Spleen (tissue), 11 donors: ENCODE data around the gene KLHL30. TPM values are rescaled to one million over a fixed set of nuclear protein-coding genes. Genes with fewer than 3 reads are reported as not detected.

ENCODE experiments used
- DNase-seq: peaks from one replicate; pipeline ENCODE4 v3.0.0-alpha.2; 2020
- H3K27ac ChIP-seq, 8 donors: fragments of 200-600 bp; sonication (generic) in 7 of 8; 1 replicate in 4 of 8; 2 replicates in 4 of 8; pipeline versions ENCODE4 v1.5.0 to v1.8.0; 2016 to 2021; ENCODE audit warnings: inconsistent platforms in 4 of 8, mild to moderate bottlenecking in 4 of 8, moderate library complexity in 1 of 8
- H3K27me3 ChIP-seq, 7 donors: fragments of 200-600 bp; sonication (generic) in 6 of 7; replicated peaks in 1 of 7; 1 replicate in 4 of 7; 2 replicates in 3 of 7; pipeline versions ENCODE4 v1.5.0 to v1.8.0; 2016 to 2021; ENCODE audit warnings: inconsistent platforms in 3 of 7, mild to moderate bottlenecking in 1 of 7
- H3K36me3 ChIP-seq, 6 donors: fragments of 200-600 bp; sonication (generic) in 5 of 6; 1 replicate in 4 of 6; 2 replicates in 2 of 6; pipeline versions ENCODE4 v1.5.0 to v1.8.0; 2016 to 2021; ENCODE audit warnings: inconsistent platforms in 2 of 6
- H3K4me1 ChIP-seq, 6 donors: fragments of 200-600 bp; sonication (generic) in 5 of 6; 1 replicate in 3 of 6; 2 replicates in 3 of 6; pipeline versions ENCODE4 v1.5.0 to v1.8.0; 2016 to 2021; ENCODE audit warnings: inconsistent platforms in 3 of 6
- H3K4me3 ChIP-seq, 8 donors: fragments of 200-600 bp; sonication (generic) in 7 of 8; 1 replicate in 4 of 8; 2 replicates in 4 of 8; pipeline versions ENCODE4 v1.5.0 to v1.8.0; 2016 to 2021; ENCODE audit warnings: inconsistent platforms in 4 of 8, mild to moderate bottlenecking in 4 of 8, moderate library complexity in 2 of 8
- H3K9me3 ChIP-seq, 8 donors: fragments of 200-600 bp; sonication (generic) in 7 of 8; 1 replicate in 4 of 8; 2 replicates in 4 of 8; pipeline versions ENCODE4 v1.5.0 to v1.8.0; 2016 to 2021; ENCODE audit warnings: inconsistent platforms in 4 of 8
- CTCF ChIP-seq, 11 experiments: fragments of 200-600 bp in 7 of 11; fragments of 450-650 bp in 4 of 11; sonication (generic) in 4 of 11; IDR thresholded peaks in 8 of 11; conservative IDR thresholded peaks in 3 of 11; 1 replicate in 7 of 11; 2 replicates in 4 of 11; pipeline versions ENCODE4 v1.4.0 to v1.8.0; 2016 to 2021; ENCODE audit warnings: antibody characterized with exemption in 11 of 11, inconsistent platforms in 4 of 11, mild to moderate bottlenecking in 1 of 11
- POLR2A ChIP-seq, 3 donors: fragments of 450-650 bp; IDR thresholded peaks; one replicate each; pipeline ENCODE4 v1.5.1; 2017; ENCODE audit warnings: antibody characterized with exemption in 3 of 3, mild to moderate bottlenecking in 1 of 3
- POLR2AphosphoS5 ChIP-seq, 3 donors: sonication (generic); formaldehyde crosslinking; IDR thresholded peaks; one replicate each; pipeline ENCODE4 v1.5.1; 2017; ENCODE audit warnings: antibody characterized with exemption in 3 of 3
- WGBS, 5 donors: extraction: QIAGEN DNeasy Blood & Tissue Kit in 3 of 5; methylation state at CpG; one replicate each; pipeline versions ENCODE4 v1.1.5 to v1.1.7; 2013 to 2018; 5-methylcytosine and 5-hydroxymethylcytosine counted together
- intact Hi-C: fragments of 100-400 bp; cut with DNase I; formaldehyde crosslinking; loops from one replicate; pipeline ENCODE4 v1.15.0; 2023; ENCODE audit warnings: low total_unique reads
- polyA plus RNA-seq, 3 donors: library from polyadenylated mRNA; stranded (reverse); fragments of 200-250 nt; gene quantifications; one replicate each; pipeline ENCODE4 v1.2.1, GENCODE V29; 2013
- total RNA-seq, 7 donors: library from RNA; depleted of rRNA in 3 of 7; stranded (reverse); fragments of >200 nt in 3 of 7; fragmentation: NEBNext Ultra II Directional in 4 of 7; extraction: Animal tissue kit (Norgen Biotek cat#: 25700) in 4 of 7; gene quantifications; one replicate each; pipeline versions ENCODE4 v1.1.0 to v1.2.1, GENCODE V29; 2016 to 2021
- donor health status: healthy with polysubstance abuse.
- donor health status: DM: no; HTN: no; CAD: no; lungs with moderate emphysema.
- donor health status: DM: no; HTN: no; CAD: no.
- donor health status: Bipolar disorder and iron deficiency.
- donor health status: healthy.
- donor health status: DM: no; HTN: no; CAD: no.
- donor health status: DM: yes; HTN: yes; CAD: no.

The KLHL30 gene
- total and polyA plus RNA-seq, 10 donors: 0.09 to 0.85 (median 0.23) TPM; not detected in 2

GRCh38 chr2:238150686-238151085, 12.2 kb downstream of the KLHL30 start:
- TF ChIP-seq CTCF (IDR thresholded peaks at IDR 0.05 in 8 of 11, conservative IDR thresholded peaks at IDR 0.05 in 3 of 11) (no peak), POLR2A (IDR thresholded peaks at IDR 0.05) (no peak), POLR2AphosphoS5 (IDR thresholded peaks at IDR 0.05) (no peak)
- intact Hi-C loops: no loop called here
- Histone ChIP-seq H3K36me3 (no peaks in the 10 kb centered on the region), H3K4me3 (no peak overlapping the region), H3K9me3 (no peaks in the 10 kb centered on the region), H3K27ac (no peak overlapping the region), H3K4me1 (peaks cover 0 to 10% (median 0%) of the 10 kb centered on the region in 6 donors), H3K27me3 (no peaks in the 10 kb centered on the region)
- no peak for DNase-seq
- WGBS, 5 donors: 90 to 96% (median 94%) methylated on average over 9 to 25 of the region's 25 CpGs

GRCh38 chr2:238151205-238151604, 12.7 kb downstream of the KLHL30 start:
- DNase-seq: no peak
- Histone ChIP-seq H3K9me3 (no peaks in the 10 kb centered on the region), H3K4me3 (no peak overlapping the region), H3K27me3 (no peaks in the 10 kb centered on the region), H3K36me3 (no peaks in the 10 kb centered on the region), H3K4me1 (peaks cover 0 to 10% (median 0%) of the 10 kb centered on the region in 6 donors), H3K27ac (no peak overlapping the region)
- 86 to 94% (median 91%) methylated on average over 7 to 13 of the region's 13 CpGs for WGBS, 5 donors
- intact Hi-C loops: no loop called here
- TF ChIP-seq CTCF (IDR thresholded peaks at IDR 0.05 in 8 of 11, conservative IDR thresholded peaks at IDR 0.05 in 3 of 11) (no peak), POLR2AphosphoS5 (IDR thresholded peaks at IDR 0.05) (no peak), POLR2A (IDR thresholded peaks at IDR 0.05) (no peak)

GRCh38 chr2:238151628-238152235, 13.3 kb downstream of the KLHL30 start:
- Histone ChIP-seq H3K4me1 (peaks cover 0 to 10% (median 0%) of the 10 kb centered on the region in 6 donors), H3K27ac (no peak overlapping the region), H3K36me3 (no peaks in the 10 kb centered on the region), H3K4me3 (no peak overlapping the region), H3K9me3 (no peaks in the 10 kb centered on the region), H3K27me3 (no peaks in the 10 kb centered on the region)
- TF ChIP-seq CTCF (IDR thresholded peaks at IDR 0.05 in 8 of 11, conservative IDR thresholded peaks at IDR 0.05 in 3 of 11): no peak
- intact Hi-C loops: no loop called here
- WGBS, 5 donors: 86 to 91% (median 86%) methylated on average over 14 to 16 of the region's 16 CpGs
- DNase-seq: no peak

GRCh38 chr2:238152771-238153688, 14.6 kb downstream of the KLHL30 start:
- WGBS, 5 donors: 83 to 89% (median 87%) methylated on average over 22 of the region's 22 CpGs
- H3K27ac ChIP-seq: no peak overlapping the region
- DNase-seq: no peak

More at GRCh38 chr2:238152771-238153688, 14.6 kb downstream of the KLHL30 start:
- peaks cover 0 to 6% (median 0%) of the 10 kb centered on the region in 7 donors for H3K27me3 ChIP-seq
- H3K4me1 ChIP-seq: peaks cover 0 to 2% (median 0%) of the 10 kb centered on the region in 6 donors
- H3K36me3 ChIP-seq: no peaks in the 10 kb centered on the region
- no peaks in the 10 kb centered on the region for H3K9me3 ChIP-seq
- intact Hi-C loops: no loop called here
- TF ChIP-seq CTCF (IDR thresholded peaks at IDR 0.05 in 8 of 11, conservative IDR thresholded peaks at IDR 0.05 in 3 of 11) (no peak), POLR2A (IDR thresholded peaks at IDR 0.05) (no peak), POLR2AphosphoS5 (IDR thresholded peaks at IDR 0.05) (no peak)
- no peak overlapping the region for H3K4me3 ChIP-seq
